NCI-H1417 (cell line): ENCODE measurements around the gene MECP2.
A peak's percentile ranks its signal among the peaks of the same experiment; 100 is the strongest.

Source experiments
- DNase-seq, 3 experiments: peaks; one replicate each; lab custom pipeline; 2025; lab: John Stamatoyannopoulos, UW

The MECP2 gene

DNA sequence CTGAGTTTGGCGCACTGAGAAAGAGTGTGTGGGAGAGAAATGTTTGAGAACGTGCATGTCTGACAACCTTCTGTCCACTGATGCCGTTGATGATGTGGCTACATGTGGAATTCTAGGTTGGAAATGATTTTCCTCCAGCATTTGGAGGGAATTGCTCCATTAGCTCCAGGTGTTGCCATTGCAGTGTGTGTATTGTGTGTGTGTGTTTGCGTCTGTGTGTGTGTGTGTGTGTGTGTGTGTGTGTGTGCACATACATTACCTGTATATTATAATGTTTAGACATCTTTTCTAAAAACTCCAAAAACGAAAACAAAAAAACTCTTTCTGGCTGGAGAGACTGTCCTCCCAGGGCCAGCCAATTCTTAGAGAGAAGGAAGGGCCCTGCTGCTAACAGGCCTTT, 18.2 kb upstream of the MECP2 start:
- no peak for DNase-seq

DNA sequence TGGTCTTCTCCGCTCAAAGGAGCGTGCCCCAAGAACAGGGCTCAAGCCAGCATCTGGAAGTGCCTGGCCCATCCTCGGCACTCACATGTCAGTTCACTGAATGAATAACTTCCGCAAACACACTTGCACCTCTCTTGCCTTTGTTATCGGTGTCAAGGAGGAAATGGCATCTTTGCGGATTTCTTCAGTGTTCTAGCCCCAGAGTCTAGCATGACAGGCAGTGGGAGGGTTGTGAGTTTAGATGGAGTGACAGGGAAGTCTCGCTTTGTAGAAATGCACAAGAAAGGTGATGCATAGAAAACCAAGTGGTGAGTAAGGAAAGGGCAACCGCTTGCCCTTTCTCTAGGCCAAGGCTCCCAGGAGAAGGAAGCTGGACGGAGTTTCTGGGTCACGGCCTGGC, 17.6 kb upstream of the MECP2 start:
- DNase-seq, result no peak

DNA sequence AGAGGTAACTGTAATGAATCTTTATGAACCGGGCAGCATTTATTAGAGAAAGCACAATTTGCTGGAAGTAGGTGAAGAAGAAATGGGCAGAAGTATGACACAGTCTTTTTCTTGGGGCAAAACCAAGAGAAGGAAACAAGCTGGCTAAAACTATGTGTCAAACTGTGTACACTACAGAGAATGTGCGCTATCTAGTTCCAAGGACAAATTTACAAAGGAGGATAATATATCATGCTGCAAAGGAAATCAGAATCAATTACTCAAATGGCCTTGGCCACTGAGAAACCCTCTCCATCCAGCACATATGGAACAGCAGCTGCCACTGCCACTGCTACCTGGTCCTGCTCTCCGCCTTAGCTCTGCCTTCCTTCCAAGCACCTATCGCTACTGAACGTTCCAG, 17.1 kb upstream of the MECP2 start:
- no peak for DNase-seq

DNA sequence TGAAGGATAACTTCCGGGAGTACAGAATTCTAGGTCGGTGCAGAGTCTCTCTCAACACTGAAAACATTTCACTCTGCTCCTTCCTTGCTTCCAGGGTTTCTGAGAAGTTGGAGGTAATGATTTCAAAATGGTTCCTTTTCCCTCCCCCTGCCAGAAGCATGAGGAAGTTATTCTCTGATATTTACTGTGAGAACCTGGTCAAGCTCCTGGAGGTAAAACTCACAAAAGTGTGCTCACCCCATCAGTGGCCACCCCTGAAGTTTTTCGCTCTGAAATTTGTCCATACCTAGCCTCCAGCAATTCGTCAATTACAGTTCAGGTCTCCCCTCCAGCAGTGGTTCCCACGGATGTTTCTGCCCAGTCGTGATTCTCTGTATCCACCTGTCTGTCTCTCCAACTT, 16.2 kb upstream of the MECP2 start:
- no peak for DNase-seq

DNA sequence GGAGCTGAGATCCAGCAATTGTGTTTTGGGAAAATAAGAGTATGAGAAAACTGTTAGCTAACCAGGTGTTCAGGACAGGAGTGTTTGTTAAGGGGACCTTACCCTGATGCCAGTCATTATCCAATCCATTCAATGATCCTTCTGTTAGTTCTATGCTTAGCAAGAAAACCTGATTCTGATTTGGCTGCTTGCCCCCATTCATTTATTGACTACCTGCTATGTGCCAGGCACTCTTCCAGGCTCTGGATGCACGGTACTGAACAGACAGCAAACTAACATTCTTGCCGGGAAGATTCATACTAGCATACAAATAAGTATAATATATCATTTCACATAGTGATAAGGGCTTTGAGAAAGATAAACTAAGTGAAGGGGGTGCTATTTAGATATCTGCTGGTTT, 1.0 kb upstream of the MECP2 start:
- DNase-seq, result no peak

DNA sequence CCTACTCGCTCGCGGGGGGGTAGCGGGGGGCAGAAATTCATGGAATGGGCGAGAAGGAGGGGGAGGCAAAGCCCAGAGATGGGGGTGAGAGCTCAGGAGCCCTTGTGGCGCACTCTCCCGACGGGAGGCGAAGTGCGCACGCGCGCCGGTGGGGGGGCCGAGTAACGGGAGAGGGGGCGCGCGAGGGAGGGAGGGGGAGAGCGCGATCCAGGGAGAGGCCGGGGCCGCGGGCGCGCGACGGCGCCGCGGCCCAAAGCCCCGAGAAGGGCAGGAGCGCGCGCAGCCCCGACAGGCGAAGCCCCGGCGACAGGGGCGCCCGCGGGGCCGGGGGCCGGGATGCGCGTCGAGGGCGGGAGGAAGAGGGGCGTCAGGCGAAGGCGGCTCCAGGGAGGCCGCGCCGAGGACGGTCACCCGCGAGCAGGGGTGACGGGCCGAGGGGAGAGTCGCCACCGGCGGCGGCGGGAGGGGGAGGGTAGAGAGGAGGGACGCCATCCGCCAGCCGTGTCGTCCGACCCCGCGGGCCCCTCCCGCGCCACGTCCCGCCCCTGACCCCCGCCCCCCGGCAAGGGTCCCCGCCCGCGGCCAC, 421 bp downstream of the MECP2 start:
- DNase-seq, result peak; percentile 82 to 86 (median 85)

DNA sequence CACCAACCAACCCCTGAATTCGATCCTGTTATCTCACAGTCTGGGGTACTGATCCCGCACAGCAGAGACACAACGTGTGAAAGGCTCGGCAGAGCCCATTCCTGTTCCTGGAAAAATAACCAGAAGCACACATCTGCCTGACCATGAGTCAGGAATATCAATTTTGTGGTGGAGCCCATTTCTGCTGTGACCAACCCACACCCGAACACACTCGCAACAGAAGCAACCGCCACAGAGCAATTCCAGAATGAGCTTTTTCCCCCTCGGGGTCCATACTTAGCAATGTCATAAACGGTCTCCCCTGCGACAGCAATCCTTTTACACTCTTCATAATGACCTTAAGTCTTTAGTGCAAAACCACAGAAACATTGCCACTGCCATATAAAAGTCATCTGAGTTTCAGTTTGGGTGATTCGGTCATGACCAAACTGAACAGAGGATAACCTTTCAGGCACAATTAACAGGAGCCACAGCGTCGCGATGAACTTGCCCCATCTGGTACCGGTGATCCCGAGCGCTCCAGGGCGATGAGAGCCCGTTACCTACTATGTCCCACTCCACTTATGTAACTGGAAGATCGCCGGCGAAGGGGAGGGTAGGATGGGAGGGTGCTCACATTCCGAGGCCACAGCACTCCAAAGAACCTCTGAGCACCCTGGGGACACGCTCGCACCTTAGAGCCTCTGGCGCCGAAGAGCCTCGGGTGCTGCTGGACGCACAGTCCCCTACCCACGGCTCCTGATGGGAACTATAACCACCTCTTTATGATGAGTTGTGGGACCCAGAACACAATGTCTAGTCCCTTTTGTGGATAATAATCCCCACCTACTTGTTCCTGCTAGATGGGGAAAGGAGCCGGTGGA, 1.1 kb downstream of the MECP2 start:
- no peak for DNase-seq

DNA sequence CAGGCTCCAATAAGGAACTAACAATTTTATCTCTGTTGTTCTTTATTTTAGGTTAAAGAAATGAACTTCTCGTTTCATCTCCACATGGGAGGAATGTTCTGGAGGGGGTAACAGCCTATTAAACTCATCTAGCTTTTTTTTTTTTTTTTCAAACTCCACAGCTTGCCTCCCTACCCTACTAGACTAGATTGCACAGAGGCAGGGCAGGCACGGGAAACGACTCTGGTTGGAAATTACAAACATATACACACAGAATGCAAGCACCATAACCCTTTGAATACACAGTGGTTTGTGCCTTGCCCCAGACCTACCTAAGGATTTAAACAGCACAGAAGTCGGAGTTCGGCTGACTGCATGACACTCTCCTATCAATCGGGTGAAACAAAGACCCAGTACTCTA, 2.7 kb downstream of the MECP2 start:
- DNase-seq, result no peak

DNA sequence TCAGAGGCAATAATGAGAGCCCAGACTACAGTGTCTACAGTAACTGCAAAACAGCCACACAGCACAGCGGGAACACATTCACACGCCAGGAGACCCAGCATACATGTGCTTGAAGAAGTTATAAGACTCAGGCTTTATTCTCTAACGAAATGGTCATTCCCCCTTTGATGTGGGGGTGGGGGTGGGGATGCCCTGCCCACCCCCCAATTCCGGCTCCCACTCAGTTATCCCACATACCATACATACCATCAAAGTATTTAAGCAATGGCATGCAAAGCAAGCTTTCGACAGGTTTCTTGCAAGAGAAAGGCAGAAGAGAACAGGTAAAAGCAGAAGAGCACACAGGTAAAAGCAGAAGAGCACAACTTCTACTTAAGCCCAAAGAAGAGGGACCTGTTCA, 3.6 kb downstream of the MECP2 start:
- DNase-seq, result no peak

DNA sequence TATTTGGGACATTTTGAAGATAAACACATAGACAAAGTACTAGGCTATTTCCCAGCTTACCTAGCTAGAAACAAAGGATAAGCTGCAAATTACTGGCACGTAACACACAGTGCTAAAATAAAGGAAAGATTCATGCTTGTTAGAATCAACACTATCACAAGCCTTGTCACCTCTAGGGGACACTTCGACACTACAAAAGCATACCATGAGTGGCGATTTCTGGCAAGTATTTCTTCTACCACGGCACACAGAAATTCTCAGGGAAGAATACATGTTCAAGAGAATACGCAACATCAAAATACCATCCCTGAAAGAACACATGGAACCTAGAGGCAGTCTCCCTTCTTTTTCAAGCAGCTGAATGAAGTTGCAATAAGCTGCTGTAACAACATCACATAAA, 5.1 kb downstream of the MECP2 start:
- no peak for DNase-seq

DNA sequence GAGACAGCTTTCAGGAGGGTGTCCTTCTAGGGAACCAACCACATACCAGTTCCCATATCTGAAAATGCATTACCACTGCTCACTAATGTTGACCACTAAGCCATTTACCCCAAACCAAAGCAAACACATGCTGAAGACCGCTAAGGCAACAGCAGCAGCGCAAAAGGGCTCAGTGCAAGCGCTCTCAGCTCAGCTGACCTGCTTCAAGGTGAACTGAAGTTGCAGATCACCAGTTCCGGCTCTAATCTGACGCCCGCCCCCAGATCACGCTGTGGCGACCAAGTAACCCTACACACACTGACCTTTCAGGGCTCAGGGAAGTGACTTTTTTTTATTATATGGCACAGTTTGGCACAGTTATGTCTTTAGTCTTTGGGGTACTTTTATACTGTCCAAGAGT, 5.8 kb downstream of the MECP2 start:
- DNase-seq, result no peak

DNA sequence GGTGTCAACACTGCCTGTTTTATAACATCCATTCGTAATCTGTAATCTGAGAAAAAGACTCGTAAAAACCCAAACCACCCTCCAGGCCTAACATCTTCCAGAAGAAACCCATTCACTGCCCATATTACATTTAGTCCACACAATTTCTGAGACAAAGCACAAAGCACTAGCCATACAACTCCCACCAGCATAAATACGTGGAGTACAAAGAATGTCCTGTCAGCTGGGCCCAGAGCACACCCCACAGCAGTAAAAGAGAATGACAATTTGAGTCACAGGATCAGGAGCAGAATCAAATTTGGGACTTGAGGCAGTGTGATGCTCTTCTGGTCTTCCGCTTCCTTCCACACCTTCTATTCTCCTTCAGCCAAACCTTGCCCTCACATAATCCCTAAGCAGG, 6.8 kb downstream of the MECP2 start:
- no peak for DNase-seq

DNA sequence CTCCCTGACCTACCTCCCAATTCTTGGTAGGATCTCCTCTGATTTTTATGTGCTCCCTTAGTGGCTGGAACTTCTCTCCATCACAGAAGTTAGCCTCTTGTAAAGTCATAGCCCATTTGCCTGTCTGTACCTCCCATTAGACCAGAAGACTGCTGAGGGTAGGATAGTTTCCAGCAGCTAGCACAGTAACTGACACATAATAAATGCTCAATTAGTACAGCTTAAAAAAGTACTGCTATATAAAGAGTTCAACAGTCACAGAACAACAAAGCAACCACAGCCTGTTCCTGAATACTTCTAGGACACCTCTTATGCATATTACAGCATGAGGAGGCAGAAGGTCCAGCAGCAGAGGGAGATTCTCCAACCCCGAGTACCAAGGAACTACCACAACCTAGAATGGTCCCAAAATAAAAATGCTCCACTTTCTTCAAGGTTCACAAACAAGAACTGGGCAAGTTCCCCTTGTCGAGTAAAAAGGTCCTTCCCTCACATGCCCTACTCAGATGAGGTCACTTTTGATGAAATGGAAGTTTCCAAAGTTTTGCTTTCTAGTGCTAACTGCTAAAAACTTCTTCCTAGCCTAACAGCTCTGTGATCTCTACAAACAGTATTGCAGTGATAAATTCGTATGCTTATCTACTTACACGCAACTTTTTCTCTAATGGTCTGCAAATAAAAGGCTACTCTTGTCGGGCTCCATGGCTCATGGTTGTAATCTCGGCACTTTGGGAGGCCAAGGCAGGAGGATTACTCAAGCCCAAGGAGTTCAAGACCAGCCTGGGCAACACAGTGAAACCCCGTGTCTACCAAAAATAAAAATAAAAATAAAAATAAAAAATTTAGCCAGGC, 12.8 kb downstream of the MECP2 start:
- DNase-seq, result no peak

DNA sequence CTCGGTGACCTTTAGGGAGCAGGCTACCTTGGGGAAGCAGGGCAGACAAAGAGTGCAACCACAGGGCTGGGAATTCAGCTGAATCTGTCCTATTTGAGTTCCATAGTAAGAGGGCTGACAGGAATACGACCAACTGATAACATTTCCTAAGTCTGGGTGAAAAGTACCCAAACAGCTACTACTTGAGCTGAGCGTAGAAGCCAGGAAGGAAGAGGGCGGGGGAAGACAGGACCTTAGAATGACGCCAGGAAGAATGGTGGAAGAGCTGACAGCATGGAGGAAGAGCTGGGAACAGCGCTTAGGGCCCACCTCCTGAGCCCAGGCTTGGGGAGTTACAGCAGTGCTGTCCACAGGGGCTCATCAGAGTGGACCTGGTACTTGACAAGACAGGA, 14.4 kb downstream of the MECP2 start:
- DNase-seq, result no peak

DNA sequence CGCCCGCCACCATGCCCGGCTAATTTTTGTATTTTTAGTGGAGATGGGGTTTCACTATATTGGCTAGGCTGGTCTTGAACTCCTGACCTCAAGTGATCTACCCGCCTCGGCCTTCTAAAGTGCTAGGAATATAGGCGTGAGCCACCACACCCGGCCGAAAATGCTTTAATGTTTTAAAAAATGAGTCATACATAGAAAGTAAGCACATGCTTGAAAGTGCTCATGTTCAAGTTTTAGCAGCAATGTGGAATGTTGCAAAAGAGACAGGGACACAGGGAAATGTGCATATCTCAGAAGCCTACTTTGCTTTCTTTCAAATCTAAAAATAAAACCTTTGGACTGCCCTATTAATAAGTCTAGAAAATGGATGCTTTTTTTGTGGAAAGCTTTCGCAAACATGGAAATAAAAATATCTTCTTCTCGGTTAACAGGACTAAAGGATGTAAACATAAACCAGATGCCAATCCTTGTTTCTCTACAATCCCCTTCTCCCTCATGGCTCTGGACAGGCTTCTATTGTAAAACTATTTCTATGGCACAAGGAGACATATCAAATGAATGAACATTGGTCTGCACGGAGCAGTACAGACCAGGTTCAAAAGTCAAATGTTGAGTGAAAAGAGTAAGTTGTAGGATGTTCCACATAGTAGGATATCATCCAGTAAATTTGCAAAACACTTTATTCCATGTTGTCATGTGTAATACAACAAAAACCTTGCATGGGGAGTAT, 15.0 kb downstream of the MECP2 start:
- DNase-seq, result no peak

DNA sequence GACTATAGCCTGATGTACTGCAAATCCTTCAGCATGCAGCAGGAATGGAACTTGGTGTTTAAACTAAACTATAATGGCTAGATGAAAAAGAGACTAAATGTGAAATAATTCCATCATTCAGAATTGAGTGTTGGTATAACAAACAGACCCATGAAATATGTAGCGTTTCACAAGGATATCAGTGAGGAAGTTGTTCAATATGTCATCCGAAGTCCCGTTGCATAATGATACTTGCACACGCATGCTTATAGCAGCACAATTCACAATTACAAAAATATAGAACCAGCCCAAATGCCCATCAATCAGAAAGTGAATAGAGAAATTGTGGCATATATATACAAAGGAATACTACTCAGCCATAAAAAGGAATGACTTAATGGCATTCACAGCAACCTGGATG, 20.4 kb downstream of the MECP2 start:
- no peak for DNase-seq

DNA sequence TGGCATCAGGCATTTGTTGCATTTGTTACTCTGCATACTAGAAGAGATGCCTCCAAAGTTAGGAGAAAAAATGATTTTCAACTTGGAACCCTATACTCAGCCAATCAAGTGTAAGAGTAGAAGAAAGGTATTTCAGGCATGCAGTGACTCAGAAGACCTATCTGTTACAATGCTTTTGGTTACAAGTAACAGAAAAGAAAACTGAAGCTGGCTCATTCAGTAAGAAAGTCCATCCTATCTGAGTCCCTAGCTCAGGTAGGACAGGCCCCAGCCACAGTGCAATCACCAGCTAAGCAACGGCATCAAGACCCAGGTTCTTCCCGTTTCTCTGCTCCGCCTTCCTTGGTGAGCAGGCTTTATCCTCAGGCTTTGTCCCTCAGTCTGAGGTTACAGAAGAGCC, 23.3 kb downstream of the MECP2 start:
- DNase-seq, result no peak

DNA sequence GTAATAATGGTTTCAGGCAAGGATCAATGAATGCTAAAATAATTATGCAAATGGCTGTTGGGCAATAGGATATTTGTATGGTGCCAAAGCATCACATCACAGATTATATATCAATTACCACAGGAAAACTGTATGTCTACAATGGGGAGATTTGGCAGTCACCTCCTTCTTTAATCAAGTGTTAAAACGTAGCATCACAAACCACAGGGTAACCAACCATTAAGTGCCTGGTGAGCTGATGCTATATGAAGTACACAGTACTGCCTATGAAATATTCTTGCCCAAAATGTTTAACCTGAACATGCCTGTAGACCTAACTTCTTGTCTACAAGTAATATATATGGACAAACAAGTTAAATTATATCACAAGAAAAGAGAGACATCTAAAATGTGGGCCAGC, 25.3 kb downstream of the MECP2 start:
- no peak for DNase-seq

DNA sequence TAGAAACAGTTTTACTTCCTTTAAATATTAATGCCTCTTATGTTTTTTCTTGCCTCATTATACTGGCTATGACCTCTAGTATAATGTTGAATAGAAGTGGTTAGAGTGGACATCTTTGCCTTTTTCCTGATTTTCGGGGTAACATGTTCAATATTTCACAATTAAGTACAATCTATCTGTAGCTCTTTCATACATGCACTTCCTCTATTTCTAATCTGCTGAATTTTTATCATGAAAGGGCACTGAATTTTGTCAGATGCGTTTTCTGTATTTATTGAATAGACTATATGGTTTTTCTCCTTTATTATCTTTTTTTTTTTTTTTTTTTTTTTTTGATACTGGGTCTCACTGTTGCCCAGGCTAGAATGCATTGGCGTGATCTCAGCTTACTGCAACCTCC, 29.0 kb downstream of the MECP2 start:
- no peak for DNase-seq

DNA sequence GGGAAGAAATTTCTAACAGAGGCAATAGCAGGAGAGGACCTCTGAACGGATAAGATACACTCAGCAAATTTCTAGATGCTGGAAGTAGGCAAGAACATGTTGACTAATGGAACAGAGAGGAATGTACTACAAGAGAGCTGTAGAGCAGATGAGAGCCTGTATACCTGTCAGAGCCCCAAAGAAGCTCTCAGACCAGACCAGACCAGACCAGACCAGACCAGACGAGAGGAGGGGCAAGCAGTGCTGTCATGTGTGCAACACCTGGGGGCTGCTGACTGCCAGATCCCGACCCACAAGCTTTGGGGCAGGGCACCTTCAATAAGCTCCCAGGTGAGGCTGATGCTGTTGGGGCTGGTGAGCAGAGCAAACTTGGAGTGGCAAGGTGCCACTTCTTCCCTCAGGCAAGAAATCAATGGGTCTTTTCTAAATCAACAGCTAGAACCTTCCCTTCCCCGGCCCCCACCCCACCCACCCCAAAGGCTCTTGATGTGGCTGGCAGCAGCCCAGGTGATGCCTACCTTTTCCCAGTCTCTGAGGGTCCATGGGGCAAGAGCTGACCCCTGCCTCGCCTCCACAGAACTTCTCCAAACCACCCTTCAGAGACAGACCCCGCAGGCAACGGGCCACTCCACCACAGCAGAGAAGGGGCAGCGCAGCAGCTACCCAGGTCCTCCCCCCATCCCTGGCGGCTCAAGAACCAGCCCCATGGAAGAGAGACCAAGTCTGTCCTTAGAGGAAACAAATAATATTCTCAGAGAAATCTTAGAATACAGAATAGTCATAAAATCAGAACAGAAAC, 32.7 kb downstream of the MECP2 start:
- no peak for DNase-seq

DNA sequence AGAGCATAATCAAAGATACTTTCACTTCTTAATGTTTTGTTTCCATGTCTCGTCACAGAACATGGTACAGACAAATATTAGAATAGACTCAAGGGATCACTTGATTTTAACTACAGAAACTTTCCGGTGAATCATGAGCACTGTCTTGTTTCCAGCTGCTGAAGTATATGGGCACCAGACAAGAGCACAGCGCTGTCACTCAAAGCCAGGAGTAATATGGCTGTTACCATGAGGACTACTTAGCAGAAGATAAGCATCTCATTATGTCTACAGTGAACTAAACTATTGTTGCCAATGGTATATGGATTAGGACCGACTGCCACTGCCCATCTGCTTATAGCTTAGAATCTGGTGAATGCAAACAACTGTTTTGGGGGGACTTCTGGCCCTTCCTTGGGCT, 34.3 kb downstream of the MECP2 start:
- DNase-seq, result no peak

DNA sequence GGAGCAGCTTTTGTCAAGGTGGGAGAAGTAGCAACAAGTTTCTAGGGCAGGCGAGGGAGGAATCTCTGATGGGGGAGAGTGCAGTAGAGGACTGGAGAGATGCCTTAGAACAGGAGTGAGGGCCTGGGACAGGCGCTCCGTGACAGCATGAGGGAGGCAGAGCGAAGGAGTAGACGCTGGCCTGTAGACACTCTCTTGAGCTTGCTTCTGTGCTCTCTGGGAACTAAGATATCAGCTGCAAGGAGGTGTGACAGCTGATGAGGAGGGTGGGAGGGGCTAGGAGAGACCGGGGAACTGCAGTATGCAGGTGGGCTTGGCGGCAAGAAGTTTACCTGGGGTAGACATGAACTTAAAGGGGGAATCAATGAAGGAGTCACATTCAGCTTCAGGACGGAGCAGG, 35.7 kb downstream of the MECP2 start:
- no peak for DNase-seq
